CD4-positive, alpha-beta T cell treated with Interleukin-2 at 100 ng/mL for 4 hours (primary cell): ENCODE results near the gene TRAF3.
"Not testable (repeated sequence)": the region's sequence is repeated elsewhere in the genome, so short reads cannot be mapped to it uniquely, and the experiment has no call there.

Experiments
- DNase-seq: peaks from one replicate; pipeline ENCODE4 v3.0.0-alpha.2; 2020; ENCODE audit warnings: low spot score

Gene TRAF3

DNA sequence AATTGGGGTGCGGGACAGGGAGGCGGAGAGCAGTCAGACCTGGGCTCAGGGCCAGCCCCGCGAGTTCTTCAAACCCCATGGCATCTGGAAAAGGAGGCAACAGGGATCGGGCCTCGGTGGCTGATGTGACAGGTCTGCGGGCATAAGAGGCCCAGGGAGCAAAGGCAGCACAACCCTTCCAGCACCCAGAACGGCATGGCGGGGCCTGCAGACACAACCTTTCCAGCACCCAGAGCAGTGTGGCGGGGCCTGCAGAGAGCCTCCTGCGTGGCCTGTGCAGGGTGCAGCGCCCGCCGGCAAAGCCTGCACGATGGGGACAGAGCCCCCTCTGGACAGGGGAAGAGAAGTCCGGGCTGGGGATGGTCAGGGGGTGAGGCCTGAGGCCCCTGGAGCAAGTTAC, 26.2 kb upstream of the TRAF3 start:
- no peak for DNase-seq

DNA sequence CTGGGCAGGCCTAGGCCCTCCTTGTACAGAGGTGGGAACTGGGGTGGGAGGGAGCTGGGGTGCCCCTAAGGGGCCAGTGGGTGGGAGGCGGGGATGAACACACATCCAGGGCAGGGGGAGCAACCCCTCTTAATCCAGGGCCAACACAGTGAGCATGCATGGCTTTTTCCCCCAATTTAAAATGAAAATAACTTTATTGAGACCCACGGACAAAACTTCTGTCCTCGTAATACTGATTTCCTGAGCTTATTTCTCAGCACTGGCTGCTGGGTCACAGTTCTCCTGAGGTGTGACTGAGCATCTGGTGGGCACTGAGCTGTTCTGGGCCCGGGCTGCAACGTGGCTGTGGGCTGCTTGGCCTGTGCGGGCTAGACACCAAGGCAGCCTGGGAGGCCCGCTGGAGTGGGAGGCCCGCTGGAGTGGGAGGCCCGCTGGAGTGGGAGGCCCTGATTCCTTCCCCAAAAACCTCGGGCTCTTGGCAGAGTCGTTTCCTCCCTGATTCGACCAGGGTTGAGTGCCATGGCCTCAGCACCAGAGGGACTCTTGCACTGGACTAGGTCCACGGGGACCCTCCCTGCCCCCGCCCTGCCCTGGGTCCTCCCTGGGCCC, 24.9 kb upstream of the TRAF3 start:
- no peak for DNase-seq

DNA sequence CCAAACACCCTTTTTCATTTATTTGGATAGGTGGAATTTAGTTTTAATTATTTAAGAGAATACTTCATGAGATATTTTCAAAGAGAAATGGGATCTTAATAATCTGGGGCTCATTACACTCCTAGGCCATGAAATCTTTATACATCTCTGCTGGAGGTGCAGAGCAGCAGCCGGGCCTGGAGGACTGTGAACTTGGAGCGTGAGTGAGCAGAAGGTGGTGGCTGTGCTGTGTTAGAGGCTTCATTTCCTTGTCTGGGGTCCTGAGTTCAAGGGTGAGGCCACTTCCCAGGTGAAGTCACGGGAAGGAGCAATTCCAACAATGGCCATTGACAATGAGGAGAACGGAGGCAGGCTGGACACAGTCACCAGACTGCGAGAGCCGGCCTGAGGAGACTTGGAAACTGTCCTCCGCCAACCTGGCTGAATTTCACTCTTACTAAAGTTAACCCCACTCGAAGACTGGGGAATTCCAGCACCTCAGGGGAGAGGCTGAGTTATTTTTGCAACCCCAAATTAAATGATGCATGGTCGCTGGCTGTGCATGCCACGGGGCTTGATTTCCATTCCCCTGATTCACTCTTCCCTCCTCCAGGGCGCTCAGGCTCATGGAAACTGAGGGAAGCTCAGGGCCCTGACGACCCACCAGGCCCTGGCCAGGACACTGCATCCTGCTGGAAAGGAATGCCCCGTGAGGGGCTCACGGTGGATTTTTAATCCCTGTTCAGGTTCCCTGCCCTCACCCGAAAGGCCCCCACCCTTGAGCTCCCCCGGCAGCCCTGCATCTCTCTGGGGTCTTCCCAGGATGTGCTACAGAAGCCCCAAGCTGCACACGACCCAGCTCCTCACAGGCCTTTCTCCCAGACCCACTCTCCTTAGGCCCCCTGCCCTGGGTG, 22.6 kb upstream of the TRAF3 start:
- DNase-seq, result no peak

DNA sequence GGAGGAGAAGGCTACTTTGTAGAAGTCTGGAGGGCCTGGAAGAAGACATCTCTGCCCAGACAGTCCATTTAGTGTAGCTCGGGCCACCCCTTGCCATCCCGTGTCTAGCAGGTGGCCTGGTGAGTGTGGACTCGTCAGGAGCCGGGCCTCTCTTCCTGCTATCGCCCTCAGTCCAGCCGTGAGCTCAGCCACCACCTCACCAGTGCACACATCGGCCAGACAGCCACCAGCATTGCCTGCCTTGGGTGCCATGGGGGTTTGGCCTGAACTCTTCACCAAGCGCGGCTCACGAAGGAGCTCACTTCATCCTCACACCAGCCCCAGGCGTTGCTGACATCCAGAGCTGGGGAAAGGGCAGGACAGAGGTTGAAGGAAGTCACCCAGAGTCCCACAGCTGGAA, 19.6 kb upstream of the TRAF3 start:
- no peak for DNase-seq

DNA sequence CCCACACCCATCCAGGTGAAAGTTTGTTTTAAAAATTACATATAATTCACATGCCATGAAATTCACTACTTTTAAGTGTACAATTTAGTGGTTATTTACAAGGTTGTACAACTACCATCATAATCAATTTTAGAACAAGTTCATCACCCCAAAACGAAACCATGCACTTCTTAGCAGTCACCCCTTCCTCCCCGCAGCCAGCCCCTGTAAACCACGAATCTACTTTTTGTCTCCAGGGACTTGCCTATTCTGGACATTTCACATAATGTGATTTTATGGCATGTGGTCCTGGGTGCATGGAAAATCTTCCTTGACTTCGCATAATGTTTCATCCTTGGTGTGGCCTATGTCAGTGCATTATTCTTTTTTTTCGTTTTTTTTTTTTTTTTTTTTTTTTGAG, 19.2 kb upstream of the TRAF3 start:
- DNase-seq, result no peak

DNA sequence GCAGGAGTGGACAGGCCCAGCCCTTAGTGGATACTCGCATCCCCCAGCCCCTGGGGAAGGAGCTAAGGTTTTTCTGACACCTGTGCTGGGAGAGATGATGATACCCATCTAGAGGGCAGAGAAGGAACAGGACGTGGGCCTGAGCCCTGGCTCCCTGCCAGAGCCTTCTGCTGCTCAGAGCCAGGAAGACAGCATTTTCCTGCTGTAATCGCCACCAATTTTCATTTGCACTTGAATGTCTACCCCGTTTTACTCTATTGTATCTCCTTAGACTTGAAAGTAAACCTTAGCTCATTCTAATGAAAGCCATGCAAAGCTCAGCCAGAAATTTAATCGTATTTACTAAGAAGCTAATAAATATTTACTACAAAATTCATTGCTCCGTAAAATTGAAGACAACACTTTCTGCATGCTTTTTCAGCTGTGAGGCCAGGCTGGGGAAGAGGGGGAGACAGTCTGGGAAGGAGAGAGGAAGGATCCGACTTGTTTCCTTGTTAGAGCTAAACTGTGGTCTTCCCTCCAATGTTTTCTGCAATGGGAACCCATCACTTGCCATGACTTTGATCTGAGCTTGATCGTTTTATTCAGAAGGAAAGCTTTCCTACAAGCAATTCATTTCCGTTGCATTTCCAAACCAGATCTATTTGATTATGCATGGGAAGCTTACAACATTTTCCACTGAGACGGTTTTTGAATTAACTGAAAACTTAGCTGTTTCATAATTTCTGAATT, 17.6 kb upstream of the TRAF3 start:
- DNase-seq, result no peak

DNA sequence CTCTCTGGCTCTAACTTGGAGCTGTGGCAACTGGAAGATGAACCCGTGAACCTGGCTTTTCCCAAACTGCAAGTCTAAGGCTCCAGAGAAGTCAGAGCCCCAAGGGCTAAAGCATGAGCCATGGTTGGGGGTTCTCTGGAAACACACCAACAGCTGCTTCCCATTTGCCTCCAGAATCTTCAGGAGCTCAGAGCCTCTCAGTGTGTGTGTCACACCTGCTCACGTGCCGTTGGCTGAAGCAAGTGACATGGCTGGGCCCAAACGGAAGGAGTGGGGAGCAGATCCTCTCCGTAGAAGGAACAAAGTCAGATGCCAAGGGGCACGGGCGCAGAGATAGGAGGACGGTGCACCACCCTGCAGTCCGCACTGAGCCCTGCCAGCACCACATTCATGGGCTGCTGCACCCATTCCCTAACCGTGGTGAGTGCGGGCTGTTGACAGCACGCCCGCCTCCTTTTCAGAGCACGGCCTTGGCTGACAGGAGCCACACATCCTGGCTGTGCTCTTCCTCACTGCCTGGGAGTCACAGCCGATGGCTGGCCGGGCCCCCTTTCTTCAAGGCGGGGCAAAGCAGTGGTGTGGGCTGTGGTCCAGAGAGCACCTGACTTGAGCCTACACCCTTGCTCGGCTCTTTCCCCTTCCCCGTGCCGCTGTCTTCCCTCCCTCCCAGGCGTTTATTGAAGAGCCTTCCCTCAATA, 16.6 kb upstream of the TRAF3 start:
- DNase-seq, result no peak

DNA sequence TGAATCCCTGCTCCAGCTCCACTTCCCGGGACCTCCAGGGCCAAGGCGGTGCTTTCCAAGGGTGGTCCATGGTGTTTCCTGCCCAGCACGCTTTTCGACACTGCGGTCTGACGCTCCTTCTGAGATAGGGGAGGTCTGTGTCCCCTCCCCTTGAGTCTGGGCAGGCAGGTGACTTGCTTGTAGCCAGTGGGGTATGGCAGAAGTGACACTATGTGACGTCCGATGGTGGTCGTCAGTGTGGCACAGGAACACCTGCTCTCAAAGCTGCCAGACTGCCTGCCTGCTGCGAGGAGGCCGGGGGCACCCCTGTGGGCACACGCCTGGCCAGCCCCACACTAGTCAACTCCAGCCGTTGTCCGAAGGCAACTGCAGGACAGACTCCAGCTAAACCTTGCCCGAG, 16.0 kb upstream of the TRAF3 start:
- no peak for DNase-seq

DNA sequence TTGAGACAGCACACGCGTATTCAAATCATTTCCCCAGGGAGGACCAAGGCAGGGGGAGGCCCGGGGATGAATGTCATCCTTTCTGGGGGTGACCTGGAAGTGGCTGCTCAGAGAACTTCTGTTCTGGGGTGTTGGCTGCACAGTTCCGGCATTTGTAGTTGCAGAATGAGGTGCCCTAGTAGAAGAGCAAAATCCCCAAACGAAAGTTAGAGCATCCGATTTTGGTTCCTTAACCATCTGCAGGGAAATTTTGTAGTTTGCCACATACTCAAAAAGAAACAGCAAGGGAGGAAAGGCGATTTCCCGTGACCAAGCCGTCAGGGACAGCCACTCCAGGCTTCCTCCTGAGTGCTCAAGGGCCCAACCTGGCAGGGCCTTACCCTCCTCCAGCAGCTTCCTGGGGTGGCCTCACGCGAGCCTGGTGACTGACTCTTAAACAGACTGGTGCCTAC, 13.0 kb upstream of the TRAF3 start:
- DNase-seq, result no peak

DNA sequence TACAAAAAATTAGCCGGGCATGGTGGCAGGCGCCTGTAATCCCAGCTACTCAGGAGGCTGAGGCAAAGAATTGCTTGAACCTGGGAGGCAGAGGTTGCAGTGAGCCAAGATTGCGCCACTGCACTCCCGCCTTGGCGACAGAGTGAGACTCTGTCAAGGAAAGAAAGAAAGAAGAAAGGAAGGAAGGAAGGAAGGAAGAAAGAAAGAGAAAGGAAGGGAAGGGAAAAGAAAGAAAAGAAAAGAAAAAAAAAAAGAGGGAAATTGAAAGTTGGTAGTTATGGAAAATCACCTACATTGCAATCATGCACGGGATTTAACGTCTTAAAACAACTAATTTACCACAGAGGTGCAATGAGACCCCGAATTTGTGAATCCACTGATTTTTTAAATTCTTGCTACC, 11.5 kb upstream of the TRAF3 start:
- DNase-seq, result not testable (repeated sequence)

DNA sequence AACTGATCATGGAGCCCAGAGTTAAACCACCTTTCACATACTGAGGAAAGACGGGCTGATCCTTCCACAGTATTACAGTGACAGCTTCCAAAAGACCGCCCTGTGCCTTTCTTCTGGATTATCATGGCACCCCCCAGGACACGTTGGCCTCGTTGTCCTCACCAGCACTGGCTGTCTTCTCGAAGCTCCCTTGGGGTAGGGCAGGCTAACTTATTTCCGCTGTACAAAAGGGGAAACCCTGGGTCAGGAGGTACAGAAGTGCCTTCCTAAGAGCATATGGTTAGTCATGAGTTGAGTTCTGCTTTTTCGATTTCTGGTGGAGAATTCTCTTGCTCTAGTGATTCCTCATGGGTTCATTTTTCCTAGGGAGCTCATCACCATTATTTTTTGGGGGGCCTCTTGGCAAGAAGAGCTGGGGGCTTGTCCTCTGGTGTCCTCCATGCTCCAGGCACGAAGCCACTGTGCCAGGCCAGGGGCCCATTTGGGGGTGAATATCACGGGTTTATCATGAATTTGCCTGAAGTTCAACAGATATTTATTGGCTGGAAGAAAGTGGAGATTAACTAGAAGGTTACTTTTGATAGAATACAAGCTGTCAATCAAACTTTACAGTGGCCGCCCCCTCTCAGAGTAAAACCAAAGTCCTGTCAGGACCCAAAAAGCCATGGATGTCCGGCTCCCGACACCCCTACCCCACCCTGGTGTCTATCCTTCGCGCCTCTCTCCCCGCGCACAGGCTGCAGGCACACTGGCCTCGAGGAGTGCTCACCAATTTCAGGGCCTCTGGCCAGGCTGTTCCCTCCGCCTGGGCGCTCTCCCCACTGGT, 8.8 kb upstream of the TRAF3 start:
- no peak for DNase-seq

DNA sequence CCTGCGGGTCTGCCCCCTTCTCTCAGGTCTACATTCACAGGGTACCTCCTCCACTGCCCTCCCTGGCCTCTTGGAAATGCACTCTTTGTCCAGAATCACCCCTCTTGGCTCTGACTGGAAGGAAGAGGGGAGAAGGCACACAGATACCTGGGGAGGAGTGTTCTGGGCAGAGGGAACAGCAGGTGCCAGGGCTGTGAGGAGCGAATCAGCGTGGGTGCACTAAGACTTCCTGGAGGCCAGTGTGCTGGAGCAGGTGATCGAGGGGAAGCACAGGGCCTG, 8.3 kb upstream of the TRAF3 start:
- no peak for DNase-seq

DNA sequence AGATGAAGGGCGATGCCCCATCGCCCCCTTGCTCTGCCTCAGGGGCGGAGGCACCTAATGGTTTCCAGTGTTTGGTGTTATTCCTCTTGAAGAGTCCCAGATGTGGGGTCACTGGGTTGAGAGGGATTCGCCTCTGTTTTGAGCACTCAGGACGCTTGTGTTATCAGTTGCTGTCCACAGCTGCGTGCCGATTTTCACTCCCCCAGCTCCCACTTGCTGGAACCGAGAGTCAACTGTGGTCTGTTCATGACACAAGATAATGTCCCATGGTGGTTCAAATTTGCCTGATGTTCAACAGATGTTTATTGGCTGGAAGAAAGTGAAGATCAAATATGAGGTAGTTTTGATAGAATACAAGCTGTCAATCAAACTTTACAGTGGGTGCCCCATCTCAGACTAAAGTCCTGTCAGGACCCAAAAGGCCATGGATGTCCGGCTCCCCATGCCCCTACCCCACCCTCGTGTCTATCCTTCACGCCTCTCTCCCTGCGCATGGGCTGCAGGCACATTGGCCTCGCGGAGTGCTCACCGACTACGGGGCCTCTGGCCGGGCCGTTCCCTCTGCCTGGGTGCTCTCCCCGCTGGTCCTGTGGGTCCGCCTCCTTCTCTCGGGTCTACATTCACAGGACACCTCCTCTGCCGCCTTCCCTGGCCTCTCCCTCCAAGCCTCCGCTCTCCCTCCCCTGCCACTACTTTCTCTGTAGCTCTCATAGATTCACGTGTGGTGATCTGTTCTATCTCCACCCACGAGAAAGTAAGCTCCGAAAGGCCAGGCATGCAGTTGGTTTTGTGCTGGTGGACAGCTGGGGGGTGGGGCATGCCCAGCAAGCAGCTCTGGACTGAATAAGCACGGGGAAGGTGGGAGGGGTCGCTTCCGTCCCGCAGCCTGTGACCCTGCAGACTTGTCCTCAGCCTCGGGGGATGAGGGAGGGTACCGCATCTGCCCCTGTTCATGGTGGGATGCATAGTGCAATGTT, 6.8 kb upstream of the TRAF3 start:
- no peak for DNase-seq

DNA sequence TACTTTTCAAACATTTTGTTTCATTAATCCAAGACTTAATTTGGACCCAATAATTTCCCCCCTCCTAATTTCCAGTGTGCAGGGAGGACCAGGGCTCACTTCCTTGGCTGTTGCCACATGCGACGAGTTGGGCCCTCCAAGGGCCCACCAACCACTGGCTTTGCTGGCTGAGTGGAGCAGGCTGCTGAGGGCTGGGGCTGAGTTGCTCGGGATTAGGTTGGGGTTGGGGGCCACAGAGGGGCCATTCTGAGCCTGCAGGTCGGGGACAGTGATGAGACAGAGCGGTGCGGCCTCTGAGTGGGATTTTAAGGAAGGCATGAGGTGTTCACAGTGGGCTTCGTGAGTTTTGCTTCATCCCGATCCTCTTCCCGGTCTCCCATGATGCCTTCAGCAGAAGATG, 6.1 kb upstream of the TRAF3 start:
- DNase-seq, result no peak

DNA sequence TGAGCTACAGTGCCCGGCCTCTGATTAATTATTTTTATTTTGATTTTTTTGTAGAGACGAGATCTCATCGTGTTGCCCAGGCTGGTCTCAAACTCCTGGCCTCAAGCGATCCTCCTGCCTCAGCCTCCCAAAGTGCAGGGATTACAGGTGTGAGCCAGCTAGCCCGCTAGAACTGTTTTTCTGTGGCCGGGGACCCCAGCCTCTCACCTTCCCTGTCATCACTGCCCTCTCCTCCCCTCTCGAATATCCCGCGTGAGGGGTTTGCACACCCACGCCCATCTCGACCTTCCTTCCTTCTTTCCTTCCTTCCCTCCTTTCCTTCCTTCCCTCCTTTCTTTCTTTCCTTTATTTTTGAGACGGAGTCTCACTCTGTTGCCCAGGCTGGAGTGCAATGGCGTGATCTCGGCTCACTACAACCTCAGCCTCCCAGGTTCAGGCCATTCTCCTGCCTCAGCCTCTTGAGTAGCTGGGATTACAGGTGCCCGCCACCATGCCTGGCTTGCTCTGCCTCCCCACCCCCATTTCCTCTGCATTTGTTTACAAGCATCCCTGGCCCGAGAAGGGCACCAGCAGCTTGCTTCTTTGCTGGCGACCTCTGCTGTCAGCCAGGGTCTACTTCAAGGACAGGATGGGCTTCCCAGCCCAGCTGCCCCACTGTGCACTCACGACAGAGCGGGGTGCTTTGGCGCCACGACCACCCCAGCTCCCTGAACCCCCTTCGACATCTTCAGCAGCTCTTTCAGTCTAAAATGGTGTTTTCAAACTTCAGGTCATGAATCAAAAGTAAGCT, 4.3 kb upstream of the TRAF3 start:
- no peak for DNase-seq

DNA sequence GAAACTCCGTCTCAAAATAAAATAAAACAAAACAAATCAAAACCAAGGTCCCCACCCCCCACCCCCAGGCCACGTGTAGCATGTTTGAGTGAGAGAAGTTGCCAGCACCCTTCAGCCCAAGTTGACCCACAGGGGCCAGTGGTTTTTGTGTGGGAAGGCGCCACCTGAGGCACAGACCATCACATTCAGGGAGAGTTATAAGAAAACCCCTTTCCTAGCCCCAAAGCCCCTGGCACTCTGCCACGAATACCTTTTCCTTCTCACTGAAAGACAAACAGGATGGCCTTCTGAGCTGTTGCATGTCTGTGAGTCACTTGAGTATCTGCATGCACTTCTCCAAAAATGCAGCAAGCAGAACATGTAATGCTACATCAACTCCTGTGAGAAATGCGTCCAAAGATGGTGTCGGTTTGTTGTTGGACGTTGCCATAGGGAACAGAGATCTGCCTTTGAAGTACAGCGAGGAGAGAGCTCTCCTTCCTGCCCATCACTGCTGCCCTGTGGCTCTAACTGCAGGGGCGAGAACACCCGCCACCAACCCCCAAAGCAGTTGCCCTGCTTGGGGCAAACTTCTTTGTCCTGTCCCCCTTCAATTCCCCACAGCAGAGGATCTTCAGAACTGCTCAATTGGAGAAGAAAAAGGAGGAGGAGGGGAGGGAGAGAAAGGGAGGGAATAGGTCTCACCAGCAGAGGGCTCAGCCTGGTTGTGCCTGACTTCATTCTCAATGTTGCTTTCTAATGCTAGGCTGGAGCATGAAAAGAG, 2.7 kb upstream of the TRAF3 start:
- DNase-seq, result peak; percentile 80

DNA sequence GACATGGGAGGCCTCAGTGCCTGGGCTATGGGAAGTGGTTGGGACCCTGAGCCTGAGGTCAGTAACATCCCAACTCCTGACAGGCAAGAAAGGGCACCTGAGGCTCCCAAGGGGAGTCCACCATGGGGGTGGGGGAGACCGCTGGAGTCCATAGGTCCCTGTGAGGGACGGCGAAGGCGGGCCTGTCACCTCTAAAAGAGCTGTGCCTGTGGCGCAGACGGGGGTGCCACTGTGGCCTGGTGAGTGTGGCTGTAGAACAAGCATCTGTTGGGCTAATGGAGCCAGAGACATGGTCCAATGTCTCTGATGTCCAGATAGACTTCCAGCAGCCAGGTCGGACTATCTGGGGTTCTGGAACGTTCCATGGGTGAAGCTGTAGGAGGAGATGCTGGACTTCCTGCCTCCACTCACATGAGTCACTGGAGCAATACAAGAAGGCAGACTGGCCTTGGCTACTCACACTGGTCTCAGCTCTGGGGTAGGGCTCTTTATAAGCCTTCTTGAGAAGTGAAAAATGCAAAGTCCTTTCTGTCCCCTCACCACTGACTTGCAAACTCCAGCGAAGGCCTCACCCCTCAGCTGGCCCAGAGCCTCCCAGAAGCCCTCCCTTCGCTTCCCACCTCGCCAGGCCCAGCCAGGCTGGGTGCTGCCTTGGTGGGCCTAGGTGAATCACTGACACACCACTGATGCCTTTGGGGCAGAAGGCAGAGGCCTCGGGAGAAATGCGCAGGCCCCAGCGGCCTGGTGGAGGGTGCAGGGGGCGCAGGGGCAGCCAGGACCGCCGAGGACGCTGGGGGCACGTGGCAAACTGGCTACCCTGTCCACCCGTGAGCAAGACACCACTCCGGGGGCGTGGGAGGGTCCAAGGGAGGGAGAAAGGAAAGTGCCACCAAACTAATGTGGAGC, 1.1 kb upstream of the TRAF3 start:
- DNase-seq, result no peak
